NB4 (cell line): ENCODE results near the gene TMPRSS9.

Source experiments
- DNase-seq: peaks from one replicate; pipeline ENCODE4 v3.0.0; 2010; ENCODE audit warnings: low read depth
- H3K4me3 ChIP-seq: one replicate; pipeline ENCODE4 v1.5.1; 2011; ENCODE audit warnings: mild to moderate bottlenecking, low read depth, low read length, moderate library complexity
- CTCF ChIP-seq: IDR thresholded peaks from one replicate; pipeline ENCODE4 v1.5.1; 2012; ENCODE audit warnings: low read depth, low read length
- MAX ChIP-seq: IDR thresholded peaks from 2 replicates; pipeline ENCODE4 v1.6.1; 2011; ENCODE audit warnings: low read depth, low read length
- MYC ChIP-seq: IDR thresholded peaks from 2 replicates; pipeline ENCODE4 v1.6.1; 2011; ENCODE audit warnings: low read depth, low read length
- POLR2A ChIP-seq: IDR thresholded peaks from 2 replicates; pipeline ENCODE4 v1.6.1; 2011; ENCODE audit warnings: mild to moderate bottlenecking; ENCODE audit not compliant: insufficient read length; ENCODE audit errors: extremely low read depth

TMPRSS9 gene

GRCh38 chr19:2376784-2377519 lies 16.9 kb downstream of the TMPRSS9 start:
- no peak for DNase-seq
- TF ChIP-seq MYC (no peak), POLR2A (no peak), CTCF (no peak), MAX (no peak)
- H3K4me3 ChIP-seq: no peak overlapping the region

- DNase-seq: no peak
- H3K4me3 ChIP-seq: no peak overlapping the region
- TF ChIP-seq MYC: no peak
- no peak for TF ChIP-seq POLR2A
- TF ChIP-seq MAX: no peak
- TF ChIP-seq CTCF: no peak
Observed at GRCh38 chr19:2380567-2380966, 20.5 kb downstream of the TMPRSS9 start.

GRCh38 chr19:2381148-2381820 lies 21.2 kb downstream of the TMPRSS9 start:
- TF ChIP-seq MYC (no peak), POLR2A (no peak), MAX (no peak), CTCF (no peak)
- H3K4me3 ChIP-seq: no peak overlapping the region
- DNase-seq: no peak

- TF ChIP-seq POLR2A: no peak
- TF ChIP-seq CTCF: no peak
- no peak for TF ChIP-seq MYC
- TF ChIP-seq MAX: no peak
- no peak for DNase-seq
- H3K4me3 ChIP-seq: no peak overlapping the region
Observed at GRCh38 chr19:2382530-2383222, 22.6 kb downstream of the TMPRSS9 start.

GRCh38 chr19:2385053-2385721 lies 25.1 kb downstream of the TMPRSS9 start:
- H3K4me3 ChIP-seq: no peak overlapping the region
- peak; percentile 61 for DNase-seq
- no peak for TF ChIP-seq MYC
